Measurements from ENCODE around the gene KIF18A.
"Not testable (repeated sequence)": the region's sequence is repeated elsewhere in the genome, so short reads cannot be mapped to it uniquely, and the experiment has no call there.

Gene KIF18A

DNA sequence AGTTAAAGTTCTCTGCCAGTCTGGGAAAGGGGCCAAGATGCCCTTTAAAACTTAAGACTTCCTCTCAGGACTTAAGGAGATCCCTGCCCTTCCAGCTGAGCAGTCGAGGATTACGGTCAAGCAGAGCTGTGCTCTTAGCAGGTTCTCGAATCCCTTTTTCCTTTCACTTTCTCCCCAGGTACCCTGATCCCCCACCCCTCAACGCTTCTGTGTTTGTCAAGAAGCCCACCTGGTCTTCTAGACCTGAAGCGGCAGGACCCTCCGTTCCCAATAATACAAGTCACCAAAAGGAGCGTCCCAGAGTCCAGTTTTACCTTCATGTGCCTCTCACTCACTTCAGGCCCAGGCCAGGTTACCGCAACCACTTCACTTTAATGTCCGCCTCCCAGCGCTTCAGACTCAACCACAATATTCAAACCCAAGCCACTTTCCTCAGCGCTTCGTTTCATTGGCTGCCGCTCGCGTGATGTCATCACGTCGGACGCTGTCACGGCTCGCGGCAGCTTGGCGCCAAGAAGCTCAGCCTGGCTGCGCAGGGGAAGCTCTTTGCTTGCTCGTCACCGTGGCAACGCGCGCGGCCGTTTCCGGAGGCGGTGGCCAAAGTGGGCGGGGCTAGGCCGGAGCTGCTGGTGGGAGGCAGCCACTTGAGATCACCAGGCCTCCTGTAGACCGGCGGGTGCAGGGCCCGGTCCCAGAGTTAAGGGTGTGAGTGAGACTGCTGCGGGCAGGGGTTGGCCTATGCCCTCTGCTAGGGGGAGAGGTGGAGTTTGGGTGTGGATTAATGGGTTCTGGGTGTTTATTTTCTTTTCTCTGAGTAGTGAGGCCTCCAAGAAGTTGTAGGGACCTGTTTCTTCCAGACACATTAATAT is at the start of gene KIF18A, which contains the start of gene METTL15:
KIF18A (minus strand) TSS at position 407 of the 869 bp plus-strand sequence. CDS start 10,209 bp downstream, outside the sequence.
METTL15 (plus strand) TSS at position 639 of the 869 bp plus-strand sequence. CDS start 4,947 bp downstream, outside the sequence.
- peak; percentile 99 for DNase-seq

DNA sequence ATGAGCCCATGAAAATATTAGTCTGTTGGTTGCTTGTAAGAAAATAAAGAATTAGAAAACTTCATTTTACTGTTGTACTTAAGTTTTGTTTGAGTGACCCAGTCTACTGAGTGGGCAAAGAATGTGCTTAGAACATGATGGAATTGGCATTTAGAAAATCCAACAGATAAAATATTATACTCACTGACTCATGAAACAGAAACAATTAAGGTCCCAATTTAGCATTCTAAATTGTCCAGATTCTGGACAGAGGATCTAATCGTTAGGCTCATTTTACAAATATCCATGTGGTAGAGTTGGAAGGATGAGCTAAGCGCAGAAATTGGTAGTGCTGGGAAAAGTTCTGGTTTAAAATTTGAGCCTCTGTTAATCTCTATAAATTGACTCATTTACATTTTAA is 45.6 kb upstream of the KIF18A start:
- DNase-seq, result no peak

- no peak for DNase-seq
Measured at GRCh38 chr11:28152743-28153142, 44.8 kb upstream of the KIF18A start.

DNA sequence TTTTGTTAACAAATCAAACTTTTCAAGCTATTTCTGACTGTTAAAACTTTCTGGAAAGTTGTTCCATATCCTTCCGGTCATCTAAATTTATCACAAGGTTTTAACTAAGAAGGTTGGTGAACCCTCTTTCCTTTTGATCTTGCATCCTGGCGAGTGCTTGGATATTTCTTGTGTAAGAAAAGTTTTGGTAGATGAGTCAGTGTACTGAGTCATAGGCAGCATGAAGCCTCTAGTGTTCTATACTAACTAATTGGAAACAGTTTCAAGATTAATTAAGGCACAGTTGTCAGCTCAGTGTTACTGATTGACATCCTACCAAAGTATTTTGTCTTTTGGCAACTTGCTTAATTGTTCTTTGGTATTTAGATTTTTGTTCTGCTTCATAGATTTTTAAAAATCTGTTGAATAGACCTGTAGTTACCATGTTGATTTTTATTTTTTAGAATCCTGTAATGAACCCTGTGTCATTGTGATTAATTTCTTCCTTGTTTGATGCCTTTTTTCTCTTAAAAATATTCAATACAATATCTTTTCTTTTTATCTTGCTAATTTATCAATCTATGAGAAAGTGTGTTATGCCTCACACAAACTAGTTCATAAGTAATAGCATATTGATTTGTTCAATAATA is 38.3 kb upstream of the KIF18A start:
- DNase-seq, result no peak

- DNase-seq, result no peak
Measured at GRCh38 chr11:28144808-28145207, 36.9 kb upstream of the KIF18A start.

GRCh38 chr11:28142724-28143123 is 34.8 kb upstream of the KIF18A start:
- DNase-seq, result no peak

DNA sequence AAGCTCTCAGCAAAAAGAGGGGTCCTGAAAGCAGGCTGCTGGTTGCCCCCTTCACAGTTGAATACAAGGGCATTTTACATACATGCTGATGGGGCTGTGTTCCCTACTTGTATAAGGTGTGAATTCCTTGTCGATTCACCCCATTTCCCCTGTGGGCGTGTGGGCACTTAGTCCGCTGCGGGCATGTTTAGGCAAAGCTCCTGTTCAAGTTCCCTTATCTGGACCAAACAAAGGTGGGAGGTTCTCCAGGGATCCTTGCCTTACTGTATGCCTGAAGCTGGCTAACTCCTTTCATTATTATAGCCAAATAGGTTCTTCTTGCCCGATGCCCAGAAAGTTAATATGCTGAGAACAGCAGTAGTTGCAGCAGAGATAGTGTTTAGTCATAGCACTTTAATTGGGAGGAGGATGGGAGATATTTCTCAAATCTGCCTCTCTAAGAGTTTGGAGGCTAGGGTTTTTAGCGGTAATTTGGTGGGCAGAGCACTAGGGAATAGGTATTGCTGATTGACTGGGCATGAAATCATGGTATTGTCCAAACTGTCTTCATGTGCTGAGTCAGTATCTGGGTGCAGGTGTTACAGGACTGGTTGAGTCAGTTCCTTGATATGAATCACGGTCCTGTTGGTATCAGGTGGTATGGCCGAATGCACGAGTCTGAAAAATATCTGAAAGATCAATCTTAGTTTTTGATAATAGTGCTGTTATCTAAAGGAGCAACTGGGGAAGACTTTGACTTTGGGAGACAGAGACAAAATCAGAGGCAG is 32.9 kb upstream of the KIF18A start:
- no peak for DNase-seq

- DNase-seq, result no peak
Measured at GRCh38 chr11:28139841-28140415, 32.0 kb upstream of the KIF18A start.

DNA sequence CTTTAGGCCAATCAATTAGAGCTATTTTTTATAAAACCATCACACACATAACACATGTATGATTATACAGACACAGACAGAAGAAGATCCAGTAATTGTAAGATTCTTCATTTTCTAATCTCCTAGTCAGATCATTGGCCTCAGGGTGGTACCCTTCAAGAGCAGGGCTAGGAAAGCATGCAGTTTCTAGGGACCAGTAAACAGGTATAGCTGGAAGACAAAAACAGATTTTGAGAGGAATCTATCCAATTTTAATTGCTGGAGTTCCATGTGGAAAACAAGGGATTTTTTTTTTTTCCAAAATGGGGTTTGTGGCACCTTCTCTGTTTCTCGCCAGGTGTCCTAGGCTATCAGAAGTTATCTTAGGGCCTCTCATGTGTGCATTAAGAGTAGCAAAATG is 29.9 kb upstream of the KIF18A start:
- no peak for DNase-seq

GRCh38 chr11:28137366-28137765 is 29.4 kb upstream of the KIF18A start:
- no peak for DNase-seq

DNA sequence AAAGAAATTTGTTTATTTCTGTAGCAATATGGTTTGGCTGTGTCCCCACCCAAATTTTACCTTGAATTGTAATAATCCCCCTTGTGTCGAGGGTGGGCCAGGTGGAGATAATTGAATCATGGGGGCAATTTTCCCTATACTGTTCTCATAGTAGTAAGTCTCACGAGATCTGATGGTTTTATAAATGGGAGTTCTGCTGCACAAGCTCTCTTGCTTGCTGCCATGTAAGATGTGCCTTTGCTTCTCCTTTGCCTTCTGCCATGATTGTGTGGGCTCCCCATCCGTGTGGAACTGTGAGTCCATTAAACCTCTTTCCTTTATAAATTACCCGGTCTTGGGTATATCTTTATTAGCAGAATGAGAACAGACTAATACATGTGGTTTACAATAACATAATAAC is 28.2 kb upstream of the KIF18A start:
- DNase-seq, result not testable (repeated sequence)

GRCh38 chr11:28133146-28133545 is 25.2 kb upstream of the KIF18A start:
- no peak for DNase-seq

GRCh38 chr11:28132548-28132947 is 24.6 kb upstream of the KIF18A start:
- DNase-seq, result no peak

- no peak for DNase-seq
Measured at GRCh38 chr11:28123151-28123581, 15.2 kb upstream of the KIF18A start.

DNA sequence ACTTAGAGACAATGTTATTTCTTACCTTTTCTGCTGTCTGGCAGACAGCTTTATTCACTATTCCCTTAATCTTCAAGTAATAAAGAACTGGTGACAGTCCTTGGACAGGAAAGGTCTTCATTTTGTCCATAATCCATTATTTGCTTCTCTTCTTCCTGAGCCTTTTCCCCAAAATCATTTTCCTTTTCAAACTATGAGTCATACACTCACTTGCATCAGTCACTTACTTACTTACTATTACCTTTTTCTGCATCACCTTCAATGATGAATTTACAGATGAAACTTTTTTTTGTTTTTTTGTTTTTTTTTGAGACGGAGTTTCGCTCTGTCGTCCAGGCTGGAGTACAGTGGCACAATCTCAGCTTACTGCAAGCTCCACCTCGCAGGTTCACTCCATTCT is 9.8 kb upstream of the KIF18A start:
- DNase-seq, result no peak

- DNase-seq, result no peak
Measured at GRCh38 chr11:28114731-28115130, 6.8 kb upstream of the KIF18A start.

- DNase-seq, result no peak
Measured at GRCh38 chr11:28114116-28114515, 6.2 kb upstream of the KIF18A start.

DNA sequence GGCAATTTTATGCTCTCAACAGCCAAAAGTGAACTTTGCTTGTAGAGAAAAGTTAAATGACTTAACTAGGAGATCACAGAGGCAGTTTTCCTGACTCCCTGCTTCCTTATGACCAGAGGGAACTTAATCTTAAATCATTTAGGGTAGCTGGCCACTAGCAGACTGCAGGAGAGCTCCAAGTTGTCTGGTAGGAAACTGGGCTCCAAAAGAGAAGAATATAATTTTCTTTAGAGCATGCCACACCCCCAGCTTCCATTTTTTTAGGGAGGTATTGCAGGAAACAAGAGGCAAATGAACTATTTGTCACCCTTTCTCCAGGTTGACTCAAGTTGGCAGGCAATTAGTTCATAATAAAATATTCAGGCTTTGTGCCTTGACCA is 2.9 kb upstream of the KIF18A start:
- peak; percentile 13 for DNase-seq

- DNase-seq, result peak; percentile 68
Measured at GRCh38 chr11:28110108-28110820, 2.3 kb upstream of the KIF18A start.

GRCh38 chr11:28108958-28109357 is 1.0 kb upstream of the KIF18A start:
- no peak for DNase-seq

DNA sequence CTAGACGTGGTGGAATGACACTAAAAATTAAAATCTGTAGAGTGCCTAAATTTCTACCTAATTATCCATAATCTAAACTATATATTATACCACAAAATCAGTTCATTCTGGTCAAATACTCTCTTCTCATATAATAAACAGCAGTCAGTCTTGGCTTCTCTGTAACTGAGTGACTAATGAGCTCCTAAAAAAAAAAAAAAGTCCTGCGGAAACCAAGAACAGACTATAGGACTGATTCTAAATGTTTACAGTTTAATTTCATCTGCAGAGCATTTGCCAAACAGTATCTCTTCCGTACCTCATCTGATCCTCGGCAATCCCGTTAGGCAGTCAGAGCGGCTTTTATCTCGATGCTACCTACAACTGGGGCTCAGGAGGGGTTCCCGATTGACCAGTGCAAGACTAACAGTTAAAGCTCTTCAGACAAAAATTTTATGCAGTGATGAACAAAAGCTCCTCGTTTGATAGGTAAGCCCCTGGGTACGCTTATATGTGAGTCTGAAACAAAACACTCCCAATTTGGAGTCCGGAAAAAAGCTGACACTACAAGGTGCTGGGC is 686 bp downstream of the KIF18A start:
- peak; percentile 13 for DNase-seq
